GM21515 (cell line): Measurements from ENCODE around the gene TNS1.

Experiments used
- ATAC-seq: cut with Tn5 transposase; IDR thresholded peaks from one replicate; pipeline ENCODE4 v1.9.1; 2021; ENCODE audit not compliant: unreplicated experiment

Gene TNS1

DNA sequence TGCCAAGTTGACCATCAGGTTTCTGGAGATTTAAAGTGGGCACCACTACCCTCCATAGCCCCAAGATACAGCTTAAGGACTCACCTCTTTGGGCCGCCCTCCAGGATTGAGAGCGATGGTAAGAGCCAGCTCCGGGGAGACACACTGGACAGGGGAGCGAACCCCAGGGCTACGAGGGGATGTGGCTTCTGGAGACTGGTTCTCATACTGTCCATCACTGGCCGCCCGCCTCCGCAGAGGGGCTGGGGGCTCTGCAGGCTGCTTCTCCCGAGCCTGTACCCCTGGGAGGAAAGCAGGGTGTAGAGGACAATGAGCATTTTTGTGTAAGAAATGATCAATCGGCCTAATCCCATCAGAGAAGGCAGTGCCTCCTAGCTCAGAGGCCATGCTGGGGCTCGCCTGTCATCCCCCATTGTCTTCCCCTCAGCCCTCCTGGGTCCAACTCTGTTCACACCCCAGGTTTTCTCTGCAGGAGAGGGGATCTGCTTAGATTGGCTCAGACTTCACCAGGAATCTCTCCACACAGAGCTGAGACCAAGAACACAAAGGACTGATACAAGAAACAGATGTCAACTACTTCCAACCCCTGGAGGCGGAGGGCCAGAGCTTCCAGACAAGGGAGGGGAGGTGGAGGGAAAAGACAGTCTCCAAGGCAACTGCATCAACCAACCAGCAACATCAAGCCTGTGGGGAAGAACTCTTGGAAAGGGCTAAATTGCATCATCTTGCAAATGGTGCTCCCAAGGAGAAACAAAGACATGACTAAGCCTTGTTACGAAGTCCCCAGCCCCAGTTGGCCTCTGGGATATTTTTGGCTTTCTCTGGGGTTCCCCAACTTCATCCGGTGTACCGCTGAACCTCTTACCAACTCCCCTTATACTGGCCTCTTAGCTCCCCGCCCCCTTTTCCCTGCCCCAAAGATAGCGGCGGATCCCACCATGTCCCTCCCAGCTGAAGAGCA, 166.6 kb downstream of the TNS1 start:
- ATAC-seq, result no peak

DNA sequence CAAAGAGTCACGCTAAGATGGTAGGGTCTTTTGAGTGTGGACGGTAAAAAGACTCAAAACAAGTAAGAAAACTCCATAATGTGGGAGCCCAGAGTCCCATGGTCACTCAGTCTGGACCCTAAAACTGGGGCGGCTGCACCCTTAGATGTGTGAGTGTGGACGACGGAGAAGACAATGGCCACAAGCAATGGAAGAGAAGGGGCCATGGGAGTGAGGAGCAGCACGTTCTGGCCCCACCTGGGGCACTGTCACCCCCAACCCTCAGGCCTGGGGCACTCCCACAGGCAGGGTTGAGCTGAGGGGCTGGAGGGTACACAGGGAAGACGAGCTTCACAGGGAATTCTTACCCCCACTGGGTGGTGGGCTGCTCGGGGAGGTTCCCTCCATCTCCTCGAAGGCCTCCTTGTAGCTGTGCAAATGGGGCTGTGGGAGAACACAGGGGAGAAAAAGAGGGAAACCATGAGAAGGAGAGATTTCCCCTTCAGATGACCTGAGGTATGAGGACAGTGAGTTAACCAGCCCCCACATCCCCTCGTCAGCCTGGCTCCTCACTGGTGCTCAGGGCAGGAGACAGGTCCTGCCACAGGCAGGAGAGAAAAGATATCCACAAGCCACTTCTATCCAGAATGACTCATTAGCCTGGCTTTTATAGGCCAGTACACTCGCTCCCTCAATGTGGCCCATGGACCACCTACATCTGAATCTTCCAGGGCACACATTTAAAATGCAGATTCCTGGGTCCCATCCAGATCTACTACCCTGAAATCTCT, 167.9 kb downstream of the TNS1 start:
- ATAC-seq, result no peak

- no peak for ATAC-seq
These were observed 168.7 kb downstream of the TNS1 start for GRCh38 chr2:217834057-217834620.

DNA sequence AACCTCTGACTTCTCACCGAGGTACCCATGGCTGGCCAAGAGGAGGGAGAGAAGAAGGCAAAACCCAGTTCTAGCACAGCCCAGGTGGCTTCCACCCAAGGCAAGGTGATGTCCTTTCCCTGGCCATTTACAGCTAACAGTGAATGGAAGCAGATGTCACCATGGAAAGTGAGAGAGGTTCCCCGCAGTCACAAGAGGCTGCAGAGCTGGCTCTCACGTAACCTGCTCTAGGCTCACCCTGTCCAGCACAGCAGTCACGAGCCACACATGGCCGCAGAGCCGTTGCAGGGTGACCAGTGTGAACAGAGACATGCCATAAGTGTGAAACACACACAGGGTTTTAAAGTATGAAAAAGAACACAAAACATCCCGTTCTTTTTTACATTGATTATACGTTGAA, 169.4 kb downstream of the TNS1 start:
- ATAC-seq, result no peak

DNA sequence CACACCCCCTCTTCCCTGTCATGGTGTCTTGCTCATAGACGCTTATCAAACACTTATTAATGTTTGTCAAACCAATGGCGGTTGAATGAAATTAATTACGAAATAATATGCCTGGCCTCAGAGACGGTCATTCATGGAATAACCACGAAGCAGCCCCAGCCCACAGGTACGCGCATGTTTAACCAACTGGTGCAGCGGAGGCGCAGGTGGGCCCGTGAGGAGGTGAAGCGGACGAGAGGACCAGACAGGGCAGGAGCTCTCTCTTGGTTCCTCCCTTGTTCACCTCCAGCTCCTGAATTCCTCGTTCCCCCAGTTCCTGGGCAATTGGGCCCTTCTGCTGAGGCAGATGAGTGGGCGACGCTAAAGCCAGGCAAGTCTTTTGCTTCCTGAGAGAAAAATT, 169.8 kb downstream of the TNS1 start:
- no peak for ATAC-seq

DNA sequence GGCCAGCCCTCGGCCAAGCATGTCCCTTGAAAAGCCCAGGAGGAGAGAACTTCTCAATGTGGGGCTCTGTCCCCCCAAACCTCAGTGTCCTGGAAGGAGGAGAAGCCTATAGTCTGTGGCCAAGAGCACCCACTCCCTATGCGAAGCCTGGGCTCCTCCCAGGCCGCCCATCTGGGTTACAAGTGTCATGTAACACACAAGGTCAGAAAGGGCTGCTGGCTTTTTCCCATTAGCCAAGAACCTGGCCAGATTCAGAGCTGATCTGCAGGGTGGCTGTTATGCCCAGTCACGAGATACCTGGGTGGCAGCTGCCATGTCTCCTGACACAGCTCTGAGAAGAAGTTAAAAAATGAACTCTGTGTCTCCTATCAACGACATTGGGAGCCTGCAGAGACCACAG, 170.7 kb downstream of the TNS1 start:
- no peak for ATAC-seq

- ATAC-seq, result no peak
These were observed 171.5 kb downstream of the TNS1 start for GRCh38 chr2:217831306-217831705.

DNA sequence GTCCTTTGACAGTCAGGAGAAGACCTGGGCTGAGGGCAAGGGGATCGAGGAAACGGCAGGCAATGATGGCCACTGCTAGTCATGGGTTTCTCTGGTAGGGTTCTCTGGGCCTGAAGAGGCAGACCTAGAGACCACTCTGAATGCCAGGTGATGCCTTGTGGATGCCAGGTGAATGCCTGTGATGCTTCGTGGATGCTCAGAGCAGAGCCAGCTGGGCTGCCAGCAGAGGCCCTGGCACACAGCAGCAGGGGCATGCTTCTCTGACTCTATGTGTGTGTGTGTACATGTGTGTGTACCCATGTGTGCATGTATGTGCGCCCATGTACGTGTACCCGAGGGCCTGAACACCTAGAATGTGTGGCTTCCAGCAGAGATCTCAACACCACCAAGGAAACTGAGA, 172.0 kb downstream of the TNS1 start:
- ATAC-seq, result no peak

GRCh38 chr2:217830061-217830460, 172.7 kb downstream of the TNS1 start:
- no peak for ATAC-seq

DNA sequence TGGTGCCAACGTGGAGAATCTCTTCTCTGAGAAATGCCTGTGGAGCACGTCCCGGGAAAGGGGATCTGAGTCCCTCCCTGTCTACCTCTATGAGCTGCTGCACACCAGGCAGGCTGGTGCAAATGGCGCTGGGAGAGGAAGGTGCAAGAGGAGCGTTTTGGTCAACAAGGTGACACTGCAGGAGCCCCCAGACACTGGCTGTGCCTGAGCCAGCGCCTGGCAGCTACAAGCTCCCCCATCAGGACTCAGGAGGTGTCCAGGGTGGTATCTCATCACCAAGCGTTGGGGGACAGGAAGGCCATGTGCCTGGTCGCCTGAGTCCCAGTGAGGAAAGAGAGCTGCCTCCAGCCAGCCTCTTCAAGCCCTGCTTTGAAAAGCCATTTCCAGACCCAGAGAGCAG, 173.4 kb downstream of the TNS1 start:
- no peak for ATAC-seq

- ATAC-seq, result no peak
These were observed 174.5 kb downstream of the TNS1 start for GRCh38 chr2:217828336-217828735.

DNA sequence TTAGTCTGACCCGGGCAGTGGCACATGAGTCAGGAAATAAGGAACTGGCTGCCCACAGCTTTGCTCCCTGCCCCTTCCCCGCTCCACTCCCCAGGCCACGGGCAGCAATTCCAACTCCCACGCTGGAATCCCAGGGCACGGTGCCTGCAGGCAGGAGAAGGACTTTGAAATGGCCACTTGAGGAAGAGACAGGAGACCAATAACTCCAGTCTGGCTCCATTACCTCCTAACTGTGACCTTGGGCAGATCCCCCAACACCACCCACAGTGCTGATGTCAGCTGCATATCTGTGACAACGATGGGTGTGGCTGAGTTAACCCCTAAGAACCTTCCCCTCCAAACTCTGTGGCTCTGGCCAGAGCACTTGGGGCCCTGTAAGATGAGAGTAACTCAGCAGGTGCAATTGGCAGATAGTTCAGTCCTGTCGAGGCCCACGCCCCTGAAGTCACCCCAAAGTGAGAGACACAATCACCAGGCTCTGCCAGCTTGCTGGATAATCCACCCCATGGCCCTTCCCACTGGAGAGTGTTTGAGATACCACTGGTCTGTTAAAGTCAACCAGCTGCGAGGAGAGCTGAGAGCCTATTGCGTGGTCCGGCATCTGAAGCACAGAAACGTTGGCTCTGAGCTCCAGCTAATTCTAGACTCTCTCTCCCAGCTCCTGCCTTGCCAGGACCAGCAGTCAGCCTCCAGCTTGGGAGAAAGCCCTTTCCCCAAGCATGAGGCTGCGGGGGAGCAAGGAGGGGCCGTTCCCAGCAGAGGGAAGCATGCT, 175.2 kb downstream of the TNS1 start:
- no peak for ATAC-seq

DNA sequence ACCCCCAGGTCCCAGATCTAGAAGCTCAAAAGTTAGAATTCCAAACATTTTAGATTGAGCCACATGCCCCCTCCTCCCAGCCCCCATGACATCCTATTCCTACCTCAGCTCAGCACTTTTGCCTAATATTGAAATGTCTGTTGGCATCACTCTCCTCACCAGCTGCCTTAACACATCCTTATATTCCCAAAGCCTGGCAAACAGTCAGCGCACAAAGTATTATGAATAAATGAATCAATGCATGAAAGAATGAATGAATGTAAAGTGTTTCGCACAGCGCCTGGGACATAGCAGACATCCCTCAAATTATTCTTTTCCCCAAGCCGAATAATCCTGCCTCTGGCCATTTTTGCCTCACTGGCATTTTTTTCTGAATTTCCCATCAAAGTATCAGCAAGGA, 175.8 kb downstream of the TNS1 start:
- ATAC-seq, result no peak

DNA sequence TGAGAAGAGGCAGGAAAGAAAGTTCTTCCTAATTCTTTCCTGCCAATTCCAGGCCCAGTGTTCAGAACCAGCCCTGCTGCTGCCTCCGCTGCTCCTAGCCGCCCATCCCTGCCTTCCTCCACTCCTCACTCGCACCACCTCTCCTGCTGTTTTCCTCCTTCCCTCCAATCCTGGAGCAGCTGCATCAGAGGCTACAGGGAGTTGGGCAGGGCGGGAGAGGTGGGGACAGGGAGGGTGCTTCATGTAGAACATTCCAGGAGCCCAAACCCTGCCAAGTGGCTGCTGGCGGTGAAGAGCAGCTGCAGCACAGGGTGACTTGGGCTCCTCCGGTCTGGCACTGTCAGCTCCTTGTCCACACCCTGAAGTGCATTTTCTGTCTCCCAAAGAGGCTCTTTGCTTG, 176.3 kb downstream of the TNS1 start:
- ATAC-seq, result no peak

- ATAC-seq, result no peak
These were observed 177.1 kb downstream of the TNS1 start for GRCh38 chr2:217825469-217826235.

- ATAC-seq, result no peak
These were observed 178.6 kb downstream of the TNS1 start for GRCh38 chr2:217824223-217824622.

- no peak for ATAC-seq
These were observed 179.2 kb downstream of the TNS1 start for GRCh38 chr2:217823626-217824025.

DNA sequence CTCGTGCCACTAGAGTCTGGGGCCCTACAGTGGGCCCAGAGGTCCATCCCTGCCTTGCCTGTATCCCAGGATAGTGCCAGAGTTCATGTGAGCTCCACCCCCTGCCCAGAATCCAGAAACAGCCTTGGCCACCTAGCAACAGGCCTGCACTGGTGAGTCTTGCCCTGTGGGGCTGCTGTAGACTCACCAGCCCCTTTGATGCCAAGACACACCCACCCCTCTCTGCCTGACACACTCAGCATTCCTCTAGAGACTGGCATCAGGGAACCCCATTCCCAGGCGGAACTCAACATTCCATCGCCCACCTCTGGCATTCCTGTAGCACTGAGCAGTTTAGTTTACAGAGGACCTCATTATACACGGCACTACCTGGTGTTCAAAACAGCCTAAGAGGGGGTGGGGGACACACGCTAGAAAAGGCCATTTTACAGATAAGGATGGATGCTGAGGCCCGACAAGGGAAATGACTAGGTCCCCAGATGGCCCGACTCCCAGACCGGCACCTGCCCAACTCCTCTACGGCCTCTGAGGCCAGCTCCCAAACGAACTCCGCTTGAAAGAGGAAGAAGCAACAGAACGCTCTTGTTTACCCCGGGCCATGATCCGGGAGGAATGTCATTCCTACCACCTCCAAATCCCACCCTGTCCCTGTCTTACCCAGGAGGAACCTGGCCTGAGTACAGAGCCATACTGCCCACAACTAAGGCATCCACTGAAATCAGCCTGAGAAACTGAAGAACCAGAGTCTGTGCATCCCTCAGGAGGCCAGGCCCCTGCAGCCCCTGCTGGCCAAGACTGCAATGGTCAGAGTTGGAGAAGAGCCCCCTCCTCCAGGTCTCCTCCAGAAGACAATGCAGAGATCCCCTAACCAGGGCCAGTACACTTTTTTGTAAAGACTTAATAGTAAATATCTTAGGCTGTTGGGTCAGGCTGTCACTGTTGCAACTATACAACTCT, 180.2 kb downstream of the TNS1 start:
- no peak for ATAC-seq

DNA sequence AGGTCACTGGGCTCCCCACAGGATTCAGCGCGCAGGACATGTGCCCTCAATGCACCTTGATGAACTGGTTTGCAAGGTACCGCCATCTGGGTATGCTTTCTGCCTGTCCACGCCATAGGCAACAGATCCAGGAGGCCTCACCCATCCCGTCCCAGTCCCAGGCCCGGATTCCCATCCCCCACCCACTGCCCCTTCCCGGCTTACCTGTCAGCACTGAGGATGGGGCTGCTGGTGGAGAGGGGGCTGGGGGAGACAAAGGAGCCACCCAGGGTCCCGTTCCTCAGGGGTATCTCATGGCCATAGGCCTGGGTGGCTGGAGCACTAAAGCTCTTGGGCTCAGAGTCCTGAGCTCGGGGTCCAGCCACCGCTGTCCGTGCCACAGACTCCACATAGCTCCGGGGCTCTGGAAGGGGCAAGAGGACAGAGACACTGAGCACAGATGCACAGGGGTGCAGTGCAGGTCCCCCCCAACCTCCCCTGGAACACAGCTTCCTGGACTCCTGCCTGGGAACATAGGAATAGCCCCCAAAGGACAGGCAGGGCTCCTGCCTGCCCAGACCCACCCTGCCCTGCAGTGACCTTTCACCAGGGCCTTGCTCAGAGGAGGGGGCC, 181.2 kb downstream of the TNS1 start:
- no peak for ATAC-seq
